Transverse colon (tissue), 4 donors: ENCODE results near the gene EIF4E1B. TPM values are rescaled to one million over a fixed set of nuclear protein-coding genes. Genes with fewer than 3 reads are reported as not detected.

Source experiments
- DNase-seq: peaks from one replicate; pipeline ENCODE4 v3.0.0-alpha.2; 2019
- H3K27ac ChIP-seq, 4 donors: fragments of 200-600 bp; sonication (generic); 2 replicates each; pipeline ENCODE4 v1.5.1; 2016 to 2018; ENCODE audit warnings: inconsistent platforms in 4 of 4
- H3K27me3 ChIP-seq: fragments of 200-600 bp; sonication (generic); 2 replicates; pipeline ENCODE4 v1.5.1; 2017; ENCODE audit warnings: inconsistent platforms
- H3K36me3 ChIP-seq, 4 donors: fragments of 200-600 bp; sonication (generic); 2 replicates each; pipeline ENCODE4 v1.5.1; 2017 to 2019; ENCODE audit warnings: inconsistent platforms in 4 of 4
- H3K4me1 ChIP-seq, 4 donors: fragments of 200-600 bp; sonication (generic); 2 replicates each; pipeline ENCODE4 v1.5.1; 2017 to 2020; ENCODE audit warnings: inconsistent platforms in 4 of 4
- H3K4me3 ChIP-seq, 4 donors: fragments of 200-600 bp; sonication (generic); 1 replicate in 1 of 4; 2 replicates in 3 of 4; pipeline versions ENCODE4 v1.5.1 to v1.6.1; 2017 to 2019; ENCODE audit warnings: inconsistent platforms in 4 of 4
- H3K9me3 ChIP-seq, 2 donors: fragments of 200-600 bp; sonication (generic); 2 replicates each; pipeline ENCODE4 v1.5.1; 2017 to 2019; ENCODE audit warnings: inconsistent platforms in 2 of 2
- EP300 ChIP-seq: sonication (generic); formaldehyde crosslinking; IDR thresholded peaks from one replicate; pipeline ENCODE4 v1.6.1; 2017; ENCODE audit warnings: antibody characterized with exemption, low read depth
- POLR2A ChIP-seq: fragments of 450-650 bp; IDR thresholded peaks from one replicate; pipeline ENCODE4 v1.6.1; 2016; ENCODE audit warnings: antibody characterized with exemption, mild to moderate bottlenecking, moderate library complexity
- POLR2AphosphoS5 ChIP-seq, 3 donors: sonication (generic); formaldehyde crosslinking; IDR thresholded peaks; one replicate each; pipeline ENCODE4 v1.6.1; 2016; ENCODE audit warnings: antibody characterized with exemption in 3 of 3
- WGBS, 2 donors: methylation state at CpG; one replicate each; pipeline ENCODE4 v1.1.5; 2018; ENCODE audit warnings: low coverage in 1 of 2; 5-methylcytosine and 5-hydroxymethylcytosine counted together
- in situ Hi-C, 4 donors: fragments of 200-750 bp; cut with MboI; loops; one replicate each; pipeline versions ENCODE4 v1.15.0 to v1.15.1; 2017; ENCODE audit warnings: low sequenced_read_pairs in 3 of 4, low pct_ligation_motif_present in 1 of 4, low pct_unique_long_range_greater_than_20kb in 1 of 4
- intact Hi-C: fragments of 100-400 bp; cut with DNase I; formaldehyde crosslinking; loops from one replicate; pipeline ENCODE4 v1.15.1; 2023; ENCODE audit warnings: low total_unique reads
- total RNA-seq, 4 donors: library from RNA; depleted of rRNA; stranded (reverse); fragments of >200 nt; gene quantifications; one replicate each; pipeline ENCODE4 v1.1.0, GENCODE V29; 2016
- TF ChIP-seq, protein P1 (sequence below), 5 experiments: fragments of 200-600 bp in 3 of 5; fragments of 450-650 bp in 2 of 5; sonication (generic) in 3 of 5; IDR thresholded peaks; 1 replicate in 2 of 5; 2 replicates in 3 of 5; pipeline ENCODE4 v1.5.1; 2016 to 2017; ENCODE audit warnings: antibody characterized with exemption in 5 of 5, inconsistent platforms in 3 of 5, mild to moderate bottlenecking in 2 of 5, moderate library complexity in 1 of 5

Gene EIF4E1B
- total RNA-seq, 4 donors from 2014 or later: not detected

DNA sequence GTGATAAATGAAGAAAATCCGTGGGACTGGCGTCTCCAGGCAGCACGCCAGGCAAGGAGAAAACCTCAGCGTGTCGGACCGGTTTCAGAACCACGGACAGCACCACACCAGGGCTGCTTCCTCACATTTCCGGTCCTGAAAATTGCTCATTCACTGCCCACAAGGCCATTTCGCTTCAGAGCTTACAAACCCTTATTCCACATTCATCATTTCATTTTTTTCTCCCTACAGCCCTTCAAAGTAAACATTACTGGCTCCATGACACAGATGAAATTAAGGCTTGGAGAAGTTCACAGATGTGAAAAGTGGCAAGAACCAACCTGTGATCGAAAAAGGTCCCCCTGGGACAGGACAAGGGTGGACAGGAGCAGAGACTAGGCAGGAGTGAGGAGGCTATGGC lies 19.0 kb upstream of the EIF4E1B start:
- H3K9me3 ChIP-seq: no peaks in the 10 kb centered on the region
- no peak overlapping the region for H3K27ac ChIP-seq
- peaks cover 0 to 13% (median 10%) of the 10 kb centered on the region in 4 donors for H3K4me1 ChIP-seq
- H3K36me3 ChIP-seq: no peaks in the 10 kb centered on the region
- DNase-seq: peak; percentile 76
- H3K4me3 ChIP-seq: no peak overlapping the region
- intact Hi-C loops (no loop called here), in situ Hi-C loops (no loop called here)
- peaks cover 40% of the 10 kb centered on the region for H3K27me3 ChIP-seq
- TF ChIP-seq, protein P1, sequence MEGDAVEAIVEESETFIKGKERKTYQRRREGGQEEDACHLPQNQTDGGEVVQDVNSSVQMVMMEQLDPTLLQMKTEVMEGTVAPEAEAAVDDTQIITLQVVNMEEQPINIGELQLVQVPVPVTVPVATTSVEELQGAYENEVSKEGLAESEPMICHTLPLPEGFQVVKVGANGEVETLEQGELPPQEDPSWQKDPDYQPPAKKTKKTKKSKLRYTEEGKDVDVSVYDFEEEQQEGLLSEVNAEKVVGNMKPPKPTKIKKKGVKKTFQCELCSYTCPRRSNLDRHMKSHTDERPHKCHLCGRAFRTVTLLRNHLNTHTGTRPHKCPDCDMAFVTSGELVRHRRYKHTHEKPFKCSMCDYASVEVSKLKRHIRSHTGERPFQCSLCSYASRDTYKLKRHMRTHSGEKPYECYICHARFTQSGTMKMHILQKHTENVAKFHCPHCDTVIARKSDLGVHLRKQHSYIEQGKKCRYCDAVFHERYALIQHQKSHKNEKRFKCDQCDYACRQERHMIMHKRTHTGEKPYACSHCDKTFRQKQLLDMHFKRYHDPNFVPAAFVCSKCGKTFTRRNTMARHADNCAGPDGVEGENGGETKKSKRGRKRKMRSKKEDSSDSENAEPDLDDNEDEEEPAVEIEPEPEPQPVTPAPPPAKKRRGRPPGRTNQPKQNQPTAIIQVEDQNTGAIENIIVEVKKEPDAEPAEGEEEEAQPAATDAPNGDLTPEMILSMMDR (IDR thresholded peaks at IDR 0.05): no peak
- TF ChIP-seq POLR2AphosphoS5 (IDR thresholded peaks at IDR 0.05) (no peak), POLR2A (no peak), EP300 (no peak)
- 11% methylated on average over 10 of the region's 10 CpGs; no CpG with 5 or more reads in 1 of the 2 donors for WGBS, 2 donors

DNA sequence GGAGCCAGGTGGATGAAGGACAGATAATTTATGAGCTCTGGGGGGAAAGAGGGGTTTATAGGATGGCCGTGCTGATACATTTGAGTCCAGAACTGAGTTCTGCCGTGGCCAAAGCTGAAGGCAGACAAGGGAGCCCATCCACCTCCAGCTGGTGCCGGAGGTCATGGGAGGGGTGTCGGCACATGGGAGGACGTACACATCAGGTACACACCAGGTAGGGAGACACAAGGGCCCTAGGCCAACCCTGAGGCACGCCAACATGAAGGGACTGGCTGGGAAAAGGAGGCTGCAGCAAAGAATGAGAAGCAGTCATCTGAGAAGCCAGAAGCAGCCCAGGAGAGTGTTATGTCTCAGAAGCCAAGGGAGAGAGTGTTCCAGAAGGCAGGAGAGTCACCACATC lies 18.5 kb upstream of the EIF4E1B start:
- WGBS, 2 donors: 74 to 78% methylated on average over 4 to 6 of the region's 6 CpGs
- Histone ChIP-seq H3K9me3 (no peaks in the 10 kb centered on the region), H3K36me3 (no peaks in the 10 kb centered on the region), H3K27ac (no peak overlapping the region), H3K27me3 (peaks cover 46% of the 10 kb centered on the region), H3K4me3 (no peak overlapping the region), H3K4me1 (peaks cover 0 to 13% (median 10%) of the 10 kb centered on the region in 4 donors)
- no peak for DNase-seq
- TF ChIP-seq, protein P1 (IDR thresholded peaks at IDR 0.05): no peak
- TF ChIP-seq EP300 (no peak), POLR2AphosphoS5 (IDR thresholded peaks at IDR 0.05) (no peak), POLR2A (no peak)
- in situ Hi-C loops (no loop called here), intact Hi-C loops (no loop called here)

DNA sequence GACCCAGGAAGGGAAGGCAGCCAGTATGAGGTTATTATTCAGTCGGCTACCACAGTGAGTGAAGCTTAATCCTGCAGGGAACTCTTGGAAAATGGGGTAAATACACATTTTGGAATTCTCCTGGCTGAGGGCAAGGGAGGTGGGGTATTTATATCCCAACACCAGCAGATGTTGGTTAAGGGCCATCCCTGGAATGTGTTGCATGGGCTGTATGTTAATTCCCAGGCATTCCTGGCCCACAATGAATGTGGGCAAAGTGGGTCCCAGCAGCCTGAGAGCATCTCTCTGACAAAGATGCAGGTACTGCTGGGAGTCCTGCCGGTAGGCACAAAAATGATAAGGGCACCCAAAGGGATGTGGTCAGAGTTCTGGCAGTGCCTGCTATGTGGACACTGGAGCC lies 17.6 kb upstream of the EIF4E1B start:
- Histone ChIP-seq H3K27me3 (peaks cover 53% of the 10 kb centered on the region), H3K27ac (no peak overlapping the region), H3K9me3 (no peaks in the 10 kb centered on the region), H3K4me3 (no peak overlapping the region), H3K36me3 (no peaks in the 10 kb centered on the region), H3K4me1 (peaks cover 0 to 13% (median 10%) of the 10 kb centered on the region in 4 donors)
- TF ChIP-seq, protein P1 (IDR thresholded peaks at IDR 0.05): no peak
- TF ChIP-seq POLR2AphosphoS5 (IDR thresholded peaks at IDR 0.05) (no peak), EP300 (no peak), POLR2A (no peak)
- intact Hi-C loops: no loop called here
- in situ Hi-C loops: no loop called here
- no peak for DNase-seq
- 57% methylated on average over 2 of the region's 2 CpGs; no CpG with 5 or more reads in 1 of the 2 donors for WGBS, 2 donors

DNA sequence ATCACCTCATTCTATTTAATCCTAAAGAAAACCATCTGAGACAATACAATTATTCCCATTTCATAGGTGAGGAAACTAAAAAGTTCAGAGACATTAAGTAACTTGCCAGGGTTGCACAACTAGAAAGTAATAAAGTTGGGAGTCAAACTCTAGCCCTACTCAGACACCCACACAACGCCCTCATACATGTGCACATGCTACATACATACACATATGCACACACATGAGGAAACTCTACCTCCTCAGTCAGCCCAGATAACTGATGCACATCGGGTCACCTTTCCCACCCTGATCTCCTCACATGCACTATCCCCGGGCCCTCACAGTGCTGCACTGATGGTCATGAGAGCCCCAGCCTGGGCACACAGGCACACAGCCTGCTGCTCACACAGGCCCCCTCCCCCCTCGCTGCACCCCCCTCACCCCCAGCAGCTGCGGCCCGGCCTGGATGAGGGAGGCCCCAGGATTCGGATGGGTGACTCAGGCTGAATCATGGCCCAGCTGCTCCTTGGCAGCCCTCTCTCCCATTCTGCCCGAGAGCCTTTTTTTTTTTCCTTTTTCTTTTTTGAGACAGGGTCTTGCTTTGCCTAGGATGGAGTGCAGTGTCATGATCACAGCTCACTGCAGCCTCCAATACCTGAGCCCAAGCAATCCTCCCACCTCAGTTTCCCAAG lies 15.5 kb upstream of the EIF4E1B start:
- peaks cover 5 to 21% (median 17%) of the 10 kb centered on the region in 4 donors for H3K4me1 ChIP-seq
- DNase-seq: no peak
- WGBS, 2 donors: 57% methylated on average over 7 of the region's 8 CpGs; no CpG with 5 or more reads in 1 of the 2 donors
- H3K27me3 ChIP-seq: peaks cover 62% of the 10 kb centered on the region
- no peaks in the 10 kb centered on the region for H3K9me3 ChIP-seq
- in situ Hi-C loops: no loop called here
- H3K36me3 ChIP-seq: no peaks in the 10 kb centered on the region
- no peak overlapping the region for H3K4me3 ChIP-seq
- intact Hi-C loops: no loop called here
- TF ChIP-seq POLR2AphosphoS5 (IDR thresholded peaks at IDR 0.05) (no peak), POLR2A (no peak), EP300 (no peak)
- TF ChIP-seq, protein P1 (IDR thresholded peaks at IDR 0.05): no peak
- no peak overlapping the region for H3K27ac ChIP-seq
